Nephron (organoid): Measurements from ENCODE around the gene NUPR1.

ENCODE experiments used
- H3K27ac Mint-ChIP-seq, 3 experiments: 2 replicates each; pipeline ENCODE4 v1.8.0; 2020; ENCODE audit warnings: mixed read lengths in 3 of 3, mild to moderate bottlenecking in 2 of 3, moderate library complexity in 1 of 3
- H3K27me3 Mint-ChIP-seq: 2 replicates; pipeline ENCODE4 v1.8.0; 2021; ENCODE audit warnings: low read depth, mild to moderate bottlenecking, moderate library complexity, mixed read lengths
- H3K36me3 Mint-ChIP-seq: 2 replicates; pipeline ENCODE4 v1.8.0; 2020; ENCODE audit warnings: low read depth, mixed read lengths
- H3K4me1 Mint-ChIP-seq: 2 replicates; pipeline ENCODE4 v1.8.0; 2020; ENCODE audit warnings: mixed read lengths
- H3K4me3 Mint-ChIP-seq, 3 experiments: 2 replicates each; pipeline ENCODE4 v1.8.0; 2020; ENCODE audit warnings: mild to moderate bottlenecking in 3 of 3, mixed read lengths in 3 of 3, moderate library complexity in 2 of 3
- H3K9me3 Mint-ChIP-seq: 2 replicates; pipeline ENCODE4 v1.8.0; 2020; ENCODE audit warnings: mixed read lengths
- TF ChIP-seq, protein P1 (sequence below), 3 experiments: fragments of 200-600 bp; sonication (generic); IDR thresholded peaks; one replicate each; pipeline ENCODE4 v1.5.0; 2021; ENCODE audit warnings: antibody characterized with exemption in 3 of 3; ENCODE audit not compliant: unreplicated experiment in 3 of 3

The NUPR1 gene

DNA sequence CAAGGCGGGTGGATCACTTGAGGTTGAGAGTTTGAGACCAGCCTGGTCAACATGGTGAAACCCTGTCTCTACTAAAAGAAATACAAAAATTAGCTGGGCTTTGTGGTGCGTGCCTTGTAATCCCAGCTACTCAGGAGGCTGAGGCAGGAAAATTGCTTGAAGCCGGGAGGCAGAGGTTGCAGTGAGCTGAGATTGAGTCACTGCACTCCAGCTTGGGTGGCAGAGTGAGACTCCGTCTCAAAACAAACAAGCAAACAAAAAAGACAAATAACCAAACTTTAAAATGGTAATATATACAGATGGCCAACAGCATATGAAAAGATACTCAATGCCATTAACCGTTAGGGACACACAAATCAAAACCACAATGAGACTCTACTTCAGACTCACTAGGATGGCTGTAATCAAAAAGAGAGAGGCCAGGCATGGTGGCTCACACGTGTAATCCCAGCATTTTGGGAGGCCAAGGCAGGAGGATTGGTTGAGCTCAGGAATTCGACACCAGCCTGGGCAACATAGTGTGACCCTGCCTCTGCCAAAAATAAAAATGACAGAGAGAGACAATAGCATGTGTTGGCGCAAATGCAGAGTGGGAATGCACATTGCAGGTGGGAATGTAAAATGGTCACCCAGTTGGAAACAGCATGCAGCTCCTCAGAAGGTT lies 36.8 kb upstream of the NUPR1 start:
- Mint-ChIP-seq H3K9me3 (no peaks in the 10 kb centered on the region), H3K4me3 (no peak overlapping the region), H3K36me3 (peaks cover 12% of the 10 kb centered on the region), H3K4me1 (peaks cover 40% of the 10 kb centered on the region), H3K27me3 (peaks cover 3% of the 10 kb centered on the region), H3K27ac (no peak overlapping the region)
- TF ChIP-seq, protein P1, sequence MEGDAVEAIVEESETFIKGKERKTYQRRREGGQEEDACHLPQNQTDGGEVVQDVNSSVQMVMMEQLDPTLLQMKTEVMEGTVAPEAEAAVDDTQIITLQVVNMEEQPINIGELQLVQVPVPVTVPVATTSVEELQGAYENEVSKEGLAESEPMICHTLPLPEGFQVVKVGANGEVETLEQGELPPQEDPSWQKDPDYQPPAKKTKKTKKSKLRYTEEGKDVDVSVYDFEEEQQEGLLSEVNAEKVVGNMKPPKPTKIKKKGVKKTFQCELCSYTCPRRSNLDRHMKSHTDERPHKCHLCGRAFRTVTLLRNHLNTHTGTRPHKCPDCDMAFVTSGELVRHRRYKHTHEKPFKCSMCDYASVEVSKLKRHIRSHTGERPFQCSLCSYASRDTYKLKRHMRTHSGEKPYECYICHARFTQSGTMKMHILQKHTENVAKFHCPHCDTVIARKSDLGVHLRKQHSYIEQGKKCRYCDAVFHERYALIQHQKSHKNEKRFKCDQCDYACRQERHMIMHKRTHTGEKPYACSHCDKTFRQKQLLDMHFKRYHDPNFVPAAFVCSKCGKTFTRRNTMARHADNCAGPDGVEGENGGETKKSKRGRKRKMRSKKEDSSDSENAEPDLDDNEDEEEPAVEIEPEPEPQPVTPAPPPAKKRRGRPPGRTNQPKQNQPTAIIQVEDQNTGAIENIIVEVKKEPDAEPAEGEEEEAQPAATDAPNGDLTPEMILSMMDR (IDR thresholded peaks at IDR 0.05; ENCODE audit: unreplicated experiment in 3 of 3) = no peak

DNA sequence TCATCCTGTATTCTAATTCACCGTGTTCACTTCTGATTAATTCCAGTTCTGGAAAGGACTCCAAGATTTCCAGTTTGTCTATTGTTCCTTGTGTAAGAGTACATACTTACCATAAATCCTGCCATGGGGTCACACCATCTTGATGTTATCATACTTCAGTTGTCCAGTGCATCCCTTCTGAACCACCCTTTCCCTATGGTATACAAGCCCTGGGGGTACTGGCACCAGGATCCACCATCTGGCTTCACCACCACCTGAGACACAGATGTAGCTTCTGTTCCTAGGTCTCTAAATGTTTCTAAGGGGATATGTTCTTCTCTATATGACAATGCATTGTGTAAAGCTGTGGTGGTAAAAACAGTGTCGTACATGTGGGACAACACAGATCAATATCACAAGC lies 36.2 kb upstream of the NUPR1 start:
- no peaks in the 10 kb centered on the region for H3K9me3 Mint-ChIP-seq
- peaks cover 3% of the 10 kb centered on the region for H3K27me3 Mint-ChIP-seq
- H3K4me1 Mint-ChIP-seq = peaks cover 40% of the 10 kb centered on the region
- TF ChIP-seq, protein P1 (IDR thresholded peaks at IDR 0.05; ENCODE audit: unreplicated experiment in 3 of 3) = no peak
- no peak overlapping the region for H3K4me3 Mint-ChIP-seq
- H3K27ac Mint-ChIP-seq = peak overlapping the region; percentile 79 to 98 (median 96)
- peaks cover 11% of the 10 kb centered on the region for H3K36me3 Mint-ChIP-seq

DNA sequence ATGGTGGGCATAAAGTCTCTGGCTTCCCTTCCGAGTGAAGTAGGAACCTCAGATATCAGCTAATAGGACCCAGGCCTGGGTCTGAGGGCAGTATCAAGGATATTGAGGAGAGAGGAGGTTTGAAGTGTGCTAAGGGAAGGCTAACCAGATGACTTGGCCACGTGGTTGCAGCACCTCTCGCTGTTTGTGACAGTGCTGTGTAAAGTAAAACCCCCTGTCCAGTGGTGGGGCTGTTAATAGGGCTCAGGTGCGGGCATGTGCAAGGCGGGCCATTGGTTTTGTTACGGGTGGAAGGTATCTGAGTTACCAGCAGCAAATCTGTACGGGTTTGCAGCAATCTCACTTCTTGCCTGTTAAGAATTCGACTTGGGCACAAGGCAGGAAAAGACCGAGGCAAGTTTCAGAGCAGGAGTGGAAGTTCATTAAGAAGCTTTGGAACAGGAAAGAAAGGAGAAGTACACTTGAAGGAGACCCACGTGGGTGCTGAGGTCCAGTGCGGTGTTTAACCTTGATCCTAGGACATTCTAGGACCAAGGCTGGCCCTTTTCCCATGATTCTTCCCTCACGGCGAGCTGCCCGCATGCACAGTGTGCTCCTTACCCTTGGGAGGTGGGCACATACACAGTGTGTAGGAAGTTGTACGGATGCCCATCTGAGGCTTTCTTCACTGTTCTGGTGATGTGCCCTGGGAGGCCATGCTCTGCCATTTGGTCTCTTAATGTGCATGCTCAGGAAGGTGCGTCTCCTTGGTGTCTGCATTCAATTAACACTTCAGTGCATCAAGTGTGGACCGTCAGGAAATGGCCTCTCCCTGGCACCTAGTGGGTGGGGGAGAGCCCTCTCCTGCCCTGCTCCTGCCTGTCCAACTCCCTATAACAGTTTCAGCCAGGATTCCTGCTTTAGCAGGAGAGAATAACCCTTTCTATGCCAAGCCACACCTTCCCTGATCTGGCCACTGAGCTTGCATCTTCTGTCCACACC lies 35.3 kb upstream of the NUPR1 start:
- Mint-ChIP-seq H3K4me3 (peak overlapping the region in 1 of 3 experiments; percentile 45), H3K9me3 (no peaks in the 10 kb centered on the region), H3K27me3 (peaks cover 3% of the 10 kb centered on the region), H3K36me3 (peaks cover 8% of the 10 kb centered on the region), H3K4me1 (peaks cover 40% of the 10 kb centered on the region), H3K27ac (peak overlapping the region; percentile 96 to 98 (median 97))
- TF ChIP-seq, protein P1 (IDR thresholded peaks at IDR 0.05; ENCODE audit: unreplicated experiment in 3 of 3) = no peak

DNA sequence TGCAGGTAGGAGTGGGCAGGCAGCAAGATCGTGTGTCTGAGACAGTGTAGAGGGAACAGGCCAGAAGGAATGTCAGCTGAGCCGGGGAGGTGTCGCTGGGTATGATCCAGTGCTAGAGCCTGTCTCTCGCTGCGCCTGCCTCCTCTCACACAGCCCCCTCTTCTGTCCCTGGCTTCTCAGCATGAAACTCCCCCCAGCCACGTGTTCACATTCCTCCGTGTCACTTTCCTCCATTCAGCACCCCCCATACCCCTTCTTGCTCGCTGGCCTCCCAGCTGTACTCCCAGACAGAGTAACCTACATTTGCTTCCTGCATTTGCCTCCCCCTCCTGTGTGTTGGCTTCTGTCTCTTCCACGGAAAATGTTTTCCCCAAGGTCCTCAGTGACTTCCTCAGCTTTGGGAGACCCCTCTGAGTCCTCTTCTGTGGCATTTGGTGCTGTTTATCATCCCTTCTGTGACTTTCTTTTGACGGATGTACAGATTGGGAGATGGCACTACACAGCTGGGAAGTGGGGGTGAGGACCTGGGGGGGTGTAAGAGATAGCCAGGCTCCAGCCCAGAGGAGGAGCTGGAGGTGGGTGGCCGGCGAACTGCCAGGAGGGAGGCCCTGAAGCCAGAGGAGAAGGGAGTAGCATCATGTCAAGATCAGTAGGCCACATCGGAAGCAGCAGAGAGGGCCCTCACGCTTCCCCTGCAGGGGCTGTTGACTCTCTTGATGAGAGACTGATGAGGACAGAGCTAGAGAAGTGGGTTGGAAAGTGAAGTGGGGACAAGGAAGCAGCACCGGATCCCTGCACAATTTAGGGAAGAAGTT lies 34.1 kb upstream of the NUPR1 start:
- H3K27ac Mint-ChIP-seq = peak overlapping the region; percentile 96 to 98 (median 97)
- H3K27me3 Mint-ChIP-seq = peaks cover 3% of the 10 kb centered on the region
- H3K4me1 Mint-ChIP-seq = peaks cover 40% of the 10 kb centered on the region
- TF ChIP-seq, protein P1 (IDR thresholded peaks at IDR 0.05; ENCODE audit: unreplicated experiment in 3 of 3) = no peak
- peaks cover 4% of the 10 kb centered on the region for H3K36me3 Mint-ChIP-seq
- no peaks in the 10 kb centered on the region for H3K9me3 Mint-ChIP-seq
- H3K4me3 Mint-ChIP-seq = peak overlapping the region; percentile 45 to 48 (median 47)

DNA sequence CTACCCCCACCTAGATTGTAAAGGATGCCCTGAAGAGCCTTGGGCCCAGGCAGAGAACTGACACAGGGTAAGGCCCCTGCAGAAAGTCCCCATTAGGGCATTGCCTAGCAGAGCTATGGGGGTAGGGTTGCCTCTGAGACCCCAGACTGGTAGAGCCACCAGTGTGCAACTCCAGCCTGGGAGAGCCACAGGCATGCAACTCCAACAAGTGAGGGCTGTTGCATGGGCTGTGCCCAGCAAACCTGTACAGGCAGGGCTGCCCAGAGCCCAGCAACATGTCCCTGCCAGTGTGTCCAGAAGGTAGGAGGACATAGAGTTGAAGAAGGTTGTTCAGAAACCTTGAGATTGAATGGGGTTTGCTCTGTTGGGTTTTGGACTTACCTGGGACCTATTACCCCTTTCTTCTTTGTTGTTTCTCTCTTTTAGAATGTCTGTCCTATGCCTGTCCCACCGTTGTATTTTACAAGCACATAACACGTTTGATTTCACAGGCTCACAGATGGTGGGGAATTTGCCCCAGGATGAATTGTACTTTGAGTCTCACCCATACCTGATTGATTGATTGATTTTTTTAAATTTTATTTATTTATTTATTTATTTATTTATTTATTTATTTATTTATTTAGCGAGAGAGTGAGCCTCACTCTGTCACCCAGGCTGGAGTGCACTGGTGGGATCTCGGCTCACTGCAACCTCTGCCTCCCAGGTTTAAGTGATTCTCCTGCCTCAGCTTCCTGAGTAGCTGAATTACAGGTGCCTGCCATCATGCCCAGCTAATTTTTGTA lies 31.4 kb upstream of the NUPR1 start:
- H3K4me1 Mint-ChIP-seq = peaks cover 39% of the 10 kb centered on the region
- H3K27me3 Mint-ChIP-seq = peaks cover 3% of the 10 kb centered on the region
- H3K36me3 Mint-ChIP-seq = peaks cover 22% of the 10 kb centered on the region
- H3K27ac Mint-ChIP-seq = no peak overlapping the region
- no peak overlapping the region for H3K4me3 Mint-ChIP-seq
- TF ChIP-seq, protein P1 (IDR thresholded peaks at IDR 0.05; ENCODE audit: unreplicated experiment in 3 of 3) = no peak
- peaks cover 13% of the 10 kb centered on the region for H3K9me3 Mint-ChIP-seq
